Left ventricle myocardium inferior (tissue), 1 donor: Measurements from ENCODE around the gene COL24A1. TPM values are rescaled to one million over a fixed set of nuclear protein-coding genes. Genes with fewer than 3 reads are reported as not detected.
"Not testable (repeated sequence)": the region's sequence is repeated elsewhere in the genome, so short reads cannot be mapped to it uniquely, and the experiment has no call there.

ENCODE experiments used
- DNase-seq: peaks from one replicate; pipeline ENCODE4 v3.0.0-alpha.2; 2020
- H3K27ac ChIP-seq: fragments of 200-600 bp; replicated peaks from 2 replicates; pipeline ENCODE4 v1.8.0; 2021
- H3K27me3 ChIP-seq: fragments of 200-600 bp; 2 replicates; pipeline ENCODE4 v1.8.0; 2021; ENCODE audit warnings: low read depth
- H3K36me3 ChIP-seq: fragments of 200-600 bp; 2 replicates; pipeline ENCODE4 v1.8.0; 2021
- H3K4me1 ChIP-seq: fragments of 200-600 bp; 2 replicates; pipeline ENCODE4 v1.8.0; 2021
- H3K4me3 ChIP-seq: fragments of 200-600 bp; 2 replicates; pipeline ENCODE4 v1.8.0; 2021; ENCODE audit warnings: mild to moderate bottlenecking, moderate library complexity
- H3K9me3 ChIP-seq: fragments of 200-600 bp; replicated peaks from 2 replicates; pipeline ENCODE4 v1.8.0; 2021
- intact Hi-C: fragments of 100-400 bp; cut with micrococcal nuclease; formaldehyde crosslinking; loops from one replicate; pipeline ENCODE4 v1.11.0; 2022
- total RNA-seq: library from RNA; stranded (reverse); fragmentation: NEBNext Ultra II Directional; extraction: Animal tissue kit (Norgen Biotek cat#: 25700); gene quantifications from one replicate; pipeline ENCODE4 v1.2.1, GENCODE V29; 2021
- TF ChIP-seq, protein P1 (sequence below): fragments of 200-600 bp; IDR thresholded peaks from 2 replicates; pipeline ENCODE4 v1.8.0; 2021; ENCODE audit warnings: antibody characterized with exemption, mild to moderate bottlenecking, borderline replicate concordance
- donor health status: DM: no; HTN: yes; CAD: no; lungs with severe emphysema.

Gene COL24A1
- total RNA-seq, 1 donor from 2014 or later = 0.74 TPM

DNA sequence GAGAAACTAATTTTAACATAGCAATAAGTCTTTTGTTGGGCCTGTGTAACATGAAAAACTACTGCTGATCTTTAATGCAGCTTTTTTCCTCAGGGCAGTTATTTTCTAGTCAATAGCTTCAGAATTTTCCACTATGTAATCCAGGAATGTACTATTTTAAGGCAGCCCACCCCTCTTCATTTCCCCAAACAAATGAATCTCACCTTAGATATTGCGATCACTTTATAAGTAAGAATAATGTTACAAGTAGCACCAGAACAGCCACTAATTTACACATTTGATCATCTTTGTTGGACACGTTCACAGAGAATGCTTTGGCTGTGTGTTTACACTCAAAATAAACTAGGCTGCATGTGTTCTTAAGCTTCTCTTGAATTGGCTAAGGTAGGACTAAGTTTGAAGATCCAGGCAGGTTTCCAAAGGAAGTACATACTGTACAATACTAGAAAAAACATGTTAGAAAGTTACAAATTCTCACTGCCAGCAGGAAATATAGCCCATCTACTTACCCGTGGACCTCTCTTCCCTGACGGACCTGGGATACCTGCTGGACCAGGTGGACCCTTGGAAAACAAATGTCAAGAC, 41.7 kb downstream of the COL24A1 start:
- Histone ChIP-seq H3K27me3 (no peaks in the 10 kb centered on the region), H3K9me3 (peaks cover 20% of the 10 kb centered on the region), H3K4me1 (no peaks in the 10 kb centered on the region), H3K36me3 (no peaks in the 10 kb centered on the region), H3K4me3 (no peak overlapping the region), H3K27ac (no peak overlapping the region)
- intact Hi-C loops = no loop called here
- TF ChIP-seq, protein P1, sequence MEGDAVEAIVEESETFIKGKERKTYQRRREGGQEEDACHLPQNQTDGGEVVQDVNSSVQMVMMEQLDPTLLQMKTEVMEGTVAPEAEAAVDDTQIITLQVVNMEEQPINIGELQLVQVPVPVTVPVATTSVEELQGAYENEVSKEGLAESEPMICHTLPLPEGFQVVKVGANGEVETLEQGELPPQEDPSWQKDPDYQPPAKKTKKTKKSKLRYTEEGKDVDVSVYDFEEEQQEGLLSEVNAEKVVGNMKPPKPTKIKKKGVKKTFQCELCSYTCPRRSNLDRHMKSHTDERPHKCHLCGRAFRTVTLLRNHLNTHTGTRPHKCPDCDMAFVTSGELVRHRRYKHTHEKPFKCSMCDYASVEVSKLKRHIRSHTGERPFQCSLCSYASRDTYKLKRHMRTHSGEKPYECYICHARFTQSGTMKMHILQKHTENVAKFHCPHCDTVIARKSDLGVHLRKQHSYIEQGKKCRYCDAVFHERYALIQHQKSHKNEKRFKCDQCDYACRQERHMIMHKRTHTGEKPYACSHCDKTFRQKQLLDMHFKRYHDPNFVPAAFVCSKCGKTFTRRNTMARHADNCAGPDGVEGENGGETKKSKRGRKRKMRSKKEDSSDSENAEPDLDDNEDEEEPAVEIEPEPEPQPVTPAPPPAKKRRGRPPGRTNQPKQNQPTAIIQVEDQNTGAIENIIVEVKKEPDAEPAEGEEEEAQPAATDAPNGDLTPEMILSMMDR = no peak
- DNase-seq = no peak

DNA sequence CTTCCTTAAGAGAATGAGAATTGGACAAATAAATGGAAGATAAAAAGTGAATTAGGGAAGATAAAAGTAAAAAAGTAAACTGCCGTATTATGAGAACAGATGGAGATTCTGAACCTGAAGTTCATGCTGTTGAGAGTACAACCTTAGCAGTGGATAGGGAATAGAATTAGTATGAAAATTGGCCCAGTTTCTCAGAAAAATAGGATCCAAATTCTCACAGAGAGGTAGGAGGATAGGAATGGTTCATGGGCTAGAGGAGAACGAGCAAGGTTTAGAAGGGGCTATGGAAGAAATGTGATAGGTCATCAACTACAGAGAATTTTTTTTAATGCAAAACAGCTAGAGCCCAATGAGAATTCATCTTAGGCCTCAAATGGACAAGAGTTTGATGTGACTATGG, 42.3 kb downstream of the COL24A1 start:
- no peaks in the 10 kb centered on the region for H3K36me3 ChIP-seq
- TF ChIP-seq, protein P1 = no peak

DNA sequence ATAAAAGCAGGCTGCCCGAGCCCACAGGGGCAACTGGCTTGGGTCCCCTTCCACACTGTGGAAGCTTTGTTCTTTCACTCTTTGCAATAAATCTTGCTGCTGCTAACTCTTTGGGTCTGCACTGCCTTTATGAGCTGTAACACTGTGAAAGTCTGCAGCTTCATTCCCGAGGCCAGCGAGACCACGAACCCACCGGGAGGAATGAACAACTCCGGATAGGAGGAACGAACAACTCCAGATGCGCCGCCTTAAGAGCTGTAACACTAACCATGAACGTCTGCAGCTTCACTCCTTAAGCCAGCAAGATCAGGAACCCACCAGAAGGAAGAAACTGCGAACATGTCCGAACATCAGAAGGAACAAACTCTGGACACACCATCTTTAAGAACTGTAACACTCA, 45.0 kb downstream of the COL24A1 start:
- H3K27me3 ChIP-seq, H3K27ac ChIP-seq, H3K36me3 ChIP-seq, H3K9me3 ChIP-seq, H3K4me1 ChIP-seq, intact Hi-C loops, H3K4me3 ChIP-seq, DNase-seq: not testable (repeated sequence)

More for the DNA sequence above, 42.3 kb downstream of the COL24A1 start:
- Histone ChIP-seq H3K4me1 (no peaks in the 10 kb centered on the region), H3K9me3 (peaks cover 14% of the 10 kb centered on the region), H3K27me3 (no peaks in the 10 kb centered on the region), H3K4me3 (no peak overlapping the region), H3K27ac (no peak overlapping the region)
- intact Hi-C loops = no loop called here
- DNase-seq = no peak

DNA sequence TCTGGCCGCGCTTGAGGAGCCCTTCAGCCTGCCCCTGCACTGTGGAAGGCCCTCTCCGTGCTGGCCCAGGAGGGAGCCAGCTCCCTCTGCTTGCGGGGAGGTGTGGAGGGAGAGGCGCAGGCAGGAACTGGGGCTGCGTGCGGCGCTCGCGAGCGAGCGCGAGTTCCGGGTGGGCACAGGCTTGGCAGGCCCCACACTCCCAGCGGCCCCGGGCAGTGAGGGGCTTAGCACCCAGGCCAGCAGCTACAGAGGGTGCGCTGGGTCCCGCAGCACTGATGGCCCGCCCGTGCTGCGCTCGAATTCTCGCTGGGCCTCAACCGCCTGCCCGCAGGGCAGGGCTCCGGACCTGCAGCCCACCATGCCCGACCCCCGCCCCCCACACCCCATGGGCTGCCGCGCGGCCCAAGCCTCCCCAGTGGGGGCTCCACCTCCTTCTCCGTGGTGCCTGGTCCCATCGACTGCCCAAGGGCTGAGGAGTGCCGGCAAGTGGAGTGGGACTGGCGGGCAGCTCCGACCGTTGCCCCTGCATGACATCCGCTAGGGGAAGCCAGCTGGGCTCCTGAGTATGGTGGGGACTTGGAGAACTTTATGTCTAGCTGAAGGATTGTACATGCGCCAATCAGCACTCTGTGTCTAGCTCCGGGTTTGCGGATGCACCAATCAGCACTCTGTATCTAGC, 46.0 kb downstream of the COL24A1 start:
- Histone ChIP-seq H3K9me3 (peaks cover 7% of the 10 kb centered on the region), H3K27me3 (no peaks in the 10 kb centered on the region), H3K4me3 (no peak overlapping the region), H3K36me3 (no peaks in the 10 kb centered on the region), H3K4me1 (no peaks in the 10 kb centered on the region), H3K27ac (no peak overlapping the region)
- TF ChIP-seq, protein P1 = no peak
- no peak for DNase-seq
- intact Hi-C loops = no loop called here

DNA sequence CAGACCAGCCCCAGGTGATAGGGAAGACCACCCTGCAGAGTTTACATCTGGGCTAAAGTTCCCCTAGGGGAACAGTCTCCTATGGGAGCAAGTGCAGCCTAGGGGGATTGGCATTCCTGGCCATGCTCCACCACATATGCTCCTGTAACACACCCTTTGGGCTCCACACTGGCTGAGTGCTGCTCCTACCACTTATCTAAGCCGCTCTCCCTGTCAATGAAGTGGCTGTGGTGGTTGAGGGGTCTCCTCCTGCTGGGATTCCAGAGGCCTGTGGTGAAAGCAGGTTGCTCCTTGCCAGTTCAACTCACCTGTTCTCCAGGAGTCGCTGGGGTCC, 51.1 kb downstream of the COL24A1 start:
- no peaks in the 10 kb centered on the region for H3K4me1 ChIP-seq
- no peak overlapping the region for H3K4me3 ChIP-seq
- no peak overlapping the region for H3K27ac ChIP-seq
- no peaks in the 10 kb centered on the region for H3K27me3 ChIP-seq
- intact Hi-C loops = no loop called here
- H3K36me3 ChIP-seq = no peaks in the 10 kb centered on the region
- DNase-seq = no peak
- TF ChIP-seq, protein P1 = no peak
- H3K9me3 ChIP-seq = peaks cover 3% of the 10 kb centered on the region
